NCI-H2227 (cell line): ENCODE measurements around the gene NUDCD3.

Experiments used
- DNase-seq: peaks from one replicate; lab custom pipeline; 2025; ENCODE audit not compliant: unreplicated experiment; lab: John Stamatoyannopoulos, UW

The NUDCD3 gene

DNA sequence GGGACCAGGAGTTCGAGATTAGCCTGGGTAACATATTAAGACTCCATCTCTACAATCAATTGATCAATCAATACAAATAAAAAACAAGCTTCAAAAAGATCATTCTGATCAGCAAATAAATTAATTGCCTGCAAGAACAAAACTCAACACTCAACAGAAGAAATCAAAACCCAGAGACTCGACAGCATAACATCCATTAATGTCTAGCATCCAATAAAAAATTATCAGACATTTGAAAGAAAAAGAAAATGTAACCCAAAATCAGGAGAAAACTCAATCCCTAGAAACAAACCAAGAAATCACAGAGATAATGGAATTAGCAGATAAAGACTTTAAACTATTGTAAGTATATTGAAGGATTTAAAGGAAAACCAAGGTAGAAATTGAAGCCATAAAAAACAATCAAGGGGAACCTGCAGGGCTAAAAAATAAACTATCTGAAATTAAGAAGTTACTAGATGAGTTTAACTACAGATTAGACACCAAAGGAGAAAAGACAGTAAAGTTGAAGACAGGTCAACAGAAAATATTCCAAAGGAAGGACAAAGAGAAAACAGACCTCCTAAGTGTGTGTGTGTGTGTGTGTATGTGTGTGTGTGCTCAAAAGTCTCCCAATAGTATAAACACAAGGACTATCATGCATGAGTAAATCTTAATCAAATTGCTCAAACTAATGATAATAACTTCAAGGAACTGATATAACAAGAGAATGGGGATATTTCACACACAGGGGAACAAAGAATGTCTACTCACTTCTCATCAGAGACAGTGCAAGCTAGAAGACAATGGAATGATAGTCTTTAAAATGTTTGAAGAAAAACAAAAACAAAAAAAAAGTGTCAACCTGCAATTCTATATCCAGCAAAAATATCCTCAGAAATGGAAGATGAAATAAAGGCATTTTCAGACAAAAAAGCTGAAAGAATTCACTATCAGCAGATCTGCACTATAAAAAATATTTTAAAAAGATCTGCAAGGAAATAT, 7.7 kb downstream of the NUDCD3 start:
- no peak for DNase-seq

DNA sequence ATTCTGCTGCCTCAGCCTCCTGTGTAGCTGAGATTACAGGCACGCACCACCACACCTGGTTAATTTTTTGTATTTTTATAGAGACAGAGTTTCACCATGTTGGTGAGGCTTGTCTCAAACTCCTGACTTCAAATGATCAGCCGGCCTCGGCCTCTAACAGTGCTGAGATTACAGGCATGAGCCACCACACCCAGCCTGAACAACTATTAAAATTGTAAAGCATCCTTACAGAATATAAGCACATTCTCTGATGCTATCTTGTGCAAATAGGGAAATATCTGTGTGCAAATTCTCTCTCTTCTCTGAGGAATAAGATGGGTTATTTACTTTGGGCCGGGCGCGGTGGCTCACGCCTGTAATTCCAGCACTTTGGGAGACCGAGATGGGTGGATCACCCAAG, 12.5 kb downstream of the NUDCD3 start:
- DNase-seq = no peak

DNA sequence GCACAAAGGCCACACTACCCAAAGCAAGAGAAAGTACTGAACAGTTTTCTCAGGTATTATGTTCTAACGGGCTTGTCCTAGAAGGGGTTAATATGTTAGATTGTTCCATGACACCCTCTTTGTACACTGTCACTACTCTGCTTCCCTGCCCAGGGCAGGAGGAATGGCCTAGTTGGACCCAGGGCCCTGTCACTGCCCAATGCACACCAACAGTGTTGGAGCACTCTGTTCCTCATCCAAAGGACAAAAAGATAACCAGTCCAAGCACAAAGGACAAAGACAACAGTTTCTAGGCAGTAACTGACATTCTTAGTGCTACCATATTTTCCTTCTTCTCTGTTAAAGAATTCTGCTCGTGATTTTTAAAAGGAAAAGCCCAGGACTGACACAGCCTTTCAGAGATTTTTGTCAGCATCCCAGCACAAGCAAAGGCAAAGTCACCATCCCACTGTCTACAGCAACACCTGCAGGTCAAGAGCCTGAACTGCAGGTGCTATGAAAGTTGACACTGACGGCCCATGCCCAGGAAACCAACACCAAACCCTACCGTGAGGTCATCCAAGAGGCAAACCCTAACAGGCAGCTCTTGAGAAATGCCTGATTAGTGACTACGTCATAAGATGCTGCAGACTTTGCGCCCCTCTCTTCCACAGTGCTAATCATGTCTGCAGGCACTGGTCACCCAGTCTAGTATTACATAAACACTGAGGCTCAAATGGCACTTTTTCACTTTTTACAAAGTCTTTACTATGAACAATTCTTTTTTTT, 13.2 kb downstream of the NUDCD3 start:
- DNase-seq = peak; percentile 58

DNA sequence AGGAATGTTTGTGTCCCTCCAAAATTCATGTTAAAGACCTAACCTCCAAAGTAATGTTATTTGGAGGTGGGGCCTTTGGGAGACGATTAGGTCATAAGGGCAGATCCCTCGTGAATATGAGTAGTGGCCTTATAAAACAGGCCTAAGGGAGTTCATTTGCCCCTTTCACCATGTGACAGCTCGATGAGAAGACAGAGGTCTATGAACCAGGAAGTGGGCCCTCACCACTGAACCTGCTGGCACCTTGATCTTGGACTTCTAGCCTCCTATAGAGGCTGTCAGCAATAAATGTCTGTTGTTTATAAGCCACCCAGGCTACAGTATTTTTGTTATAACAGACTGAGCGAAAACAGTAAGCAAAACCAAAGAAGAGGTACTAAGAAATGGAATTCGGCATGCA, 14.1 kb downstream of the NUDCD3 start:
- DNase-seq = no peak

DNA sequence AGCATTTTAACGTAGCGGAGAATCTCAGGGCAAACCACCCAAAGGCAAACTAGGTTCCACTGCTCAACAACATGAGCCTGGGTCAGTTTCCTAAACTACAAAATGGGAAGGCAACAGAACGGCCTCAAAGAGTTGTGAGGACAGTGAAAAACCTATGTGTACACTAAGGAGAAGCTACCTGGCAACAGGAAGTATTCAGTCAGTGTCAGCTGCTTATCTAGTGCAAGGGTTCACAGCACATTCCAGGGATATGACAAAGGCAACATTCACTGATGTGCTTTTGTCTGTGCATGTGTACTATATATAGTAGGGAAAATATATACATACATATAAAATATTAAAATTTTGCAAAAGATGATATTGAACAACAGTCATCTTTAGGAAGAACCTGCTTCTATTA, 17.2 kb downstream of the NUDCD3 start:
- DNase-seq = no peak

DNA sequence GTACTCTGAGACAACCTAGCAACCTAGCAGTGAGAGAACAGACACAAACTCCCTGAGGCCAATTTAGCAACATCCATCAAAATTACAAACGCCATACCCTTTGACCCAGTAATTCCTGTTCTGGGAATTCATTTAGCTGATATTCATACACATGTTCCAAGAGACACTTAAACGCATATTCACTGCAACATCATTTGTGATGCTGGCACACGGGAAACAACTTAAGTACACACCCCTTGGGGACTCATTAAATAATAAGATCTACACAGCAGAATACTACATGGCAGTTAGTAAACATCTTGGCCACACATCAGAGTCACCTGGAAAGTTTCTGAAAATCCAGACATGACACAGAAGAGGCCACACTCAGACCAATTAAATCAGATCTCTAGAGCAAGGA, 17.6 kb downstream of the NUDCD3 start:
- DNase-seq = no peak

DNA sequence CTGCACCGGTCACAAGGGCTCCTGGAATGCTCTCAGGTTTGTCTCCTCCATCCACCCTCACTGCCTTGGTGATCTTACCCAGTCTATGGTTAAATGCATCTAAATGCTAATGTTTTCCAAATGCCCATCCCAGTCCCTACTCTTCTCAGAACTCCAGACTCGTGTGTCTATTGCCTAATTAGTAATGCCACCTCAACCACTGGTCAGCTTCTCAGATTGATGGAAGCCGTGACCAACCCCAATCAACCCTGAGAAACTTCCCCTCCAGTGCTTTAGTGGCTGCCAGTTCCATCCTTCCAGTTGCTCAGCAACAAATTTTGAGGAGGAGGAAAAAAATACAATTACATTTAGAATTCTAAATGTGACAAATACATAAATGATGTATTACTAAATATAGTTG, 18.6 kb downstream of the NUDCD3 start:
- DNase-seq = no peak

DNA sequence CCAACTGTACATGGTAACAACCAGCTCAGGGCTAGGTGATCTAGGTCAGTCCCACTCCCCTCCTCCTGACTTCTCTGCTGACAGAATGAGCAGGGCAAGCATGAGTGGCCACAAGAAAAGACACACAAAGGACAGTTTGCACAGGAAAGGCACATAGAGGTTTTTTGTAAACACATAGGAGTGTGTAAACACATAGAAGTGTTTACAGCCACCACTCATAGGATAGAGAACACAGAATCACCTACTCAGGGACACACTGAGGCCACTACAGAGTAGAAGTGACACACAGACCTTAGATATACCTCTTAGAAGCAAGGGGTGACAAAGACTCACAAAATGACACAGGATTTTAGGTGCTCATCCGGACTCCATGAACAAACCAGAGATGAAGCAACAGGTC, 19.0 kb downstream of the NUDCD3 start:
- DNase-seq = no peak

DNA sequence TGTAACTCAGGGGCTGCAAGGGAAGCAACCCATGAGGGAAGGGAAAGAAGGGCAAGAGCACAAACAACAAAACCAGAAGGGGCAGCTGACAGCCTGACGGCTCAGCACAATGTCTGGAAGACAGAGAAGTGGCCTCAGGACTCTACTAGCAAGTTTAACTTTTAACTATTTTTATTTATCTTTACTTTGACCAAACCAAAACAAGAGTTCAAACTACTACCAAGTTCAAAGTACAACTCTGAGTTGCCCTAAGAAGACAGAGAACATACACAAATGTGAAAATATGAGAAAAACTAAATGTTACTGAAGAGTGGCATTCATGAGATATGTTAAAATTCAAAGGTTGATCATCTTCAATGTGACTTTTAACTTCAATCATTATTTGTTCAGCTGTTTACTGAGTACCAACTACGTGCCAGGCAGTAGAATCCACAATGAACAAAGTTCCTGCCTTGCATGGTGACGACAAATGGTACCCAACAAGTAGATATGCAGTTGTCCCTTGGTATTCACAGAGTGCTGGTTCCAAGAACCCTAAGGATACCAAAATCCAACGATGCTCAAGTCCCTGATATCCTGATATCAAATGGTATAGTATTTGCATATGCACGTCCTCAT, 19.7 kb downstream of the NUDCD3 start:
- no peak for DNase-seq

DNA sequence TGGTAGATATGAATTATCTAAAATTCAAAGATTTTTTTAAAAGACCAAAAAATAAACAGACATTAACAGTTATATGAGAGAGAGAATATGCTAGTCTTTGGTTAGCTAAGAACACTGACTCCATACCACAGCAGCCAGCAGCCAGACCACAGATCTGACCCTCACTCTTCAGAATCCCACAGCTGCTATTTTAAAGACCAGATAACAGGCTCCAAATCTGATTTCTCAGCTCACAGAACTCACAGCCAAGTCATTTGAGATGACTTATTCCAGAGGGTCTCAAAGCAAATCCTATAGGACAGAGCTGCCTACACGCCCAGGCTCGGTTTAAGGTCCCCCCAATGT, 20.4 kb downstream of the NUDCD3 start:
- no peak for DNase-seq

DNA sequence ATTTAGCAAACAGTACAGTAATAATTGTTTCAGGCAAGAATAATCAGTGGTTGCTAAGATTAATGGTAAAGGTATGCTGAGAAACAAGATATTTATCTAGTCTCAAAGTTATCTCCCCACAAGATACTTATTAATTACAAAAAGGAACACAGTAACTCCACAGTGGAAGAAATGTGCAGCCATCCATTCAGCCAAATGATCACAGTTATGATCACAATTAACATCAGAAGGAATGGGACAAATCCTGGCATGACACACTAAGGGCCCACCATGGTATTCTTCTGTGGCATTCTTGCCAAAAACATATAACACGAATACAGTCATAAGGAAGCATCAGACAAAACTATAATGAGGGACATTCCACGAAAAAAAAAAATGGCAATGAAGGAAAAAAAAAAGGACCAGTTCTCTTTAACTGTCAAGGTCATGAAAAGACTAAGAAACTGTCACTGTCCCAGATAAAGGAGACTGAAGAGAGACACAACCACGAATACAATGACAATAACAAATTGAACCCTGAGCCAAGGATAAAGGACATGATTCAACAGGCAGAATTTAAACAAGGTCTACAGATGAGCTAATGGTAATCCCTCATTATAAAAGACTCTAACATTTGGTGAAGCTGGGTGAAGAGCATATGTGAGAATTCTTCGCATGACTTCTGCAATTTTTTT, 20.9 kb downstream of the NUDCD3 start:
- DNase-seq = no peak

DNA sequence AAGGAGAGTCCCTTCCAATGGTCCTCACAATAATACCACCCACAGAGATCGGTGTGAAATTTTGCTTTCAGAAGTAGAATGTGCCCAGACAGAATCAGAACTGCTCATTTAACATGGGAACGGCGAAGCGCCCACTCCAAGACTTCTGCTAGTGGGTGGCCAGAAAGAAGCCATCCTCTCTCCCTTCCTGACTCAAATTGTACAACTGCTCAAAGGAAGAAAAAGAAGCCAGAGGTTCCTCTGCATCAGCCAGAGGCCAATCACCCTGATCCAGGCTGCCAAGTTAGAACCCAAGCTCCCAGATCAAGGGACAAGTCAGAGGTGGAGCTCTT, 23.3 kb downstream of the NUDCD3 start:
- DNase-seq = no peak

DNA sequence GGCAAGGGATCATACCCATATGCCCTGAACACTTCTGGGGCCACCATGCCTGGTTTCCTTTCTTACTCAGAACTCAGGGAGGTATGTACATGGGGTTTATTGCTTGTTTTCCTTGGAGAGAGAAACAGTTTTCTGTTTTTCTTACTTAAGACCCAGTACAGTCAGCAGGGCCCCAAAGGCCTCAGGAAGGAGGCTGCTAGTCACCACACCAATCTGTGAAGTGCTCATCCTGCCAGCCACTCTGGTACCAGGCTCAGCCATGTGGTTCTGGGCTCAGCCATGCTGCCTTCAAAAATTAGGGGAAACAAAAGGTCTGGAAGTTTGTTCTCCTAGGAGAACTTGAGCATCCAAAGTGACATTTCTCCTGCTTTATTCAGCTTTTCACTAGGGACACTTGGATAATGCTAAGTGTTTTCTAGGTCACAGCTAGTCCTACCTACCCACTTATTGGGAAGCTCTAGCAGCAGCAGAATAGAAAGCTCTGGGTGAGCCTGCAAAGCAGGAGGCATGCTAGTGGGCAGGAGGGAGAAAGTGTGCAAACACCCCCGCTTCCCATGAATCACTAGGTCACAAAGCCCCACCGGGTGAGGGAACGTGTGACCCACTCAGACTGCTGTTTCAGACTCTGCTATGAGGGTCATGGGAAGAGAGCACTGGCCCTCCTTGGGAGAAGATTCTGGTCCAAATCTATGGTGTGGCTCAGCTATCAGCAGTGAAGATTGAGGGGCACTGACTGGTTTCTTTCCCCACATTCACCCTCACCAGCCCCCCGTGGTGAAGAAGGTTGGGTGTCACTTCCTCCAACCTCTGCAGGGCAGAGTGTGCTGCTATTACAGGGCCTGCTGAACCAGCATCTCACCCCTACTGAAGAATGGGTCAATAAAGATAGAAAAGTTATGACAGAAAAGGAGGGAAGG, 23.9 kb downstream of the NUDCD3 start:
- DNase-seq = no peak

DNA sequence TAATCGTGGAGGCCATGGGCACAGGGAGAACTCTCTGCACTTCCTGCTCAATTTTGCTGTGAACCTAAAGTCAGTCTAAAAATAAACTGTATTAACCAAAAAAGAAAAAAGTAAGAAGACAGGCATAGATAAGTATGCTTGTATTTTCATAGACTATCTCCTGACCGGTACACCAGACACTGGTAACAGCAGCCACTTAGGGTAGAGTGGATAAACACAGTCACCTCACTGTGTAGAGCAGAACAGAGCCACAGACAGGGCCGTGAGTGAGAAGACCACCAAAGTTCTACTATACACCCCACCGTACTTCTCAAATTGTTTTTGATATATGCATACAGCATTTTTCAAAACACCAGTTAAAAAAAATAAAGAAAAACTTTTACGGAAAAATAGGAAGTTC, 25.0 kb downstream of the NUDCD3 start:
- no peak for DNase-seq

DNA sequence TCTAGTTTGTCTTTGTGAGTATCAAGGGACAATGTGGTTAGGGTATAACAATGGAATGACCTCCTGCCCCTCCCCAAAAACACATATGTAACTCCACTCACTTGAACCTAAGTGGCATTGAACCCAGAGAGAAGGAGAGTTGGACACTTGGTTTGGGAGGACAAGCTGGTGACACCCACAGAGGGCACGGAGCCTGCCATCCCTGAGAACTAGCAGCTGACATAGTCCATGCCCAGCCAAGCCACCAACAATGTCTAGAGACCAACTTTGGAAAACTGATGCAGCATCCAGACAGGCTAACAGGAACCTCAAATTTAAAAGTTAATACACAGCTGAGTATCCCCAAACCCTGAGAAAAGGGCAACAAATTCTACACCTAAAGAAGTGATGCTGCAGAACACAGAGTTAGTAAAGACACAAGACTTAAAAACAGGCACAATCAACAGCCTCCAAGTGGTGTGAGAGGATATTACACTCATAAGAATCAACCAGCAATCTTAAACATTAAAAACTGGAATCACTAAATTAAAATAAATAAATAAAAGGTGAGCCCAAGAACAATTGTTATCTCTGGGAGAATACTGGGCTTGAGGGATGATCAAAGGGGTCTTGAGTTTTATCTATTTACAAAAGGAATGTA, 27.2 kb downstream of the NUDCD3 start:
- no peak for DNase-seq

DNA sequence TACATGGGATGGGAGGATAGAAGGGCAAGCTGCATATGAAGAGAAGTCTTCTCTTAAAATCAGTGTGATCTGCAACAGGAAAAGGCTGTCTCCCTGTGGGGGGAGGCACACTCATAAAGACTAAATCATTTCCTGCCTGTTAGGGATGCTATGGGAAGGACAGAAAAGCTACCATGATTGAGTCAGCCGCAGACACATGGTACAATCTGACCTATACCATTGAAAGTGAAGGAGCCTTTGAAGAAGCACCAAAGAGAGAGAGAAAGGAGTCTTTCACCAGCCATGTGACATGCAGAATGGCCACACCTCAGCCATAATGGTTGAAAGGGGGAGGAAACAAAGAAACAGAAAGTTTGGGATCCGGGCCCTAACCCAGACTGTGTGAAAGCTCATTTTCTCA, 29.1 kb downstream of the NUDCD3 start:
- no peak for DNase-seq

DNA sequence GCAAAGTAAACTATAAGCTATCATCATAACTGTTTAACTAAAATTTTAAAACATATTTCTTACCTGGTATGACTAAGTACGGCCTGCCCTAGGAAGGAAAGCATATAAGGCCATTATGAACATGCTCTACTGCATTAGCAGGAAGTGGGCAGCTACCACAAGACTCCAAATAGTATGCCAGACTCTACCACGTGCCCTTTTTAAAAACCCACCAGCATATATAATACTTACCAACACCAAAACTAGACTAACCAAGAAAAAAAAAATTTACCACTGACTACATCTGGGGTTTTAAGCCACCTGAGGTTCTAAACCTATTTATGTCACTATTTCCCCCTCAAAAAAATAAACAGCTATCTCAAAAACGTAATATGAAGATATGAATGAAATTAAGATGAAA, 30.1 kb downstream of the NUDCD3 start:
- no peak for DNase-seq

DNA sequence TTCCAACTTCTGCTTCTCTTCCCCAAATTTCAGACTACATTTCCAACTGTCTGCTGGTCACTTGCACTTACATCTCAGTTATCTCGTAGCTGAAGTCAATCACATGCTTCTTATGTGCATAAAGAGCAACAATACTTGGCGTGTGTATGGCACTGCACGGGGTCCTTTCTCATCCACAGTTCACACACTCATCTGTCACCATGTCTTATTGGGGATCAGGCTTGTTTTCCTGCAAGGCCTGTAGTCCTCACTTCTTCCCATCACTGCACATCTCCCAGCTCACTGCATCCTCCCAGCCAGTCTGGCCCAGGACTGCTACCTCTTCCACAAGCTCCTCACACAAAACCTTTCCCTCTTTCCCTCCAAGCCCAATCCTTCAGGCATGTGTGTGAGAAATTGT, 35.3 kb downstream of the NUDCD3 start:
- no peak for DNase-seq

DNA sequence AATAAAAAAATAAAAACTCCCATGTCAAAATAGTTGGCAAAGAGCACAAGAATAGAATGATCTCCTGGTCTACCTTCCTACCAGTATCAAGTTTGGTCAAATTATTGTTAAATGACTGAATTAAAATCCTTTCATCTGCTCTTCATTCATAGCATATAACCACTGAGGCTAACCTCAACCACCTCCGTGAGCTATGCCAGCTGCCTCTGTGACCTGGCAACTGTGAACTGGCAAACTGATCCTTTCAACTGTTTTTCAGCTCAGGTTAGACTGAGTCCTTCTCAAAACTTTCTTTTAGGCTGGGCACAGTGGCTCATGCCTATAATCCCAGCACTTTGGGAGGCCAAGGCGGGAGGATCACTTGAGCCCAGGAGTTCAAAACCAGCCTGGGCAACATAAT, 36.1 kb downstream of the NUDCD3 start:
- no peak for DNase-seq

DNA sequence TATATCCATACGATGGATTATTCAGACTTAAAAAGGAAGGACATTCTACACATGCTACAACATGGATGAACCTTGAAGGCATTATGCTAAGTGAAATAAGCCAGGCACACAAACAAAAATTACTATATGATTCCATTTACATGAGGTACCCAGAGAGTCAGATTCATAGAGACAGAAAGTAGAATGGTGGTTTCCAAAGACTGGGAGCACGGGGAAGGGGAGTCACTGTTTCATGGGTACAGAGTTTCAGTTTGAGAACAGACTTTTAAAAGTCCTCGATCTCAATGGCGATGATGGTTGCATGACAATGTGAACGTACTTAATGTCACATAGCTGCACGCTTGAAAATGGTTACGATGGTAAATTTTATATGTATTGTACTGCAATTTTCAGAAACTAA, 39.3 kb downstream of the NUDCD3 start:
- no peak for DNase-seq
